Measurements from ENCODE around the gene RYR2.

Gene RYR2

GRCh38 chr1:237473854-237474253 lies 431.9 kb downstream of the RYR2 start:
- Histone ChIP-seq H3K27me3 (ENCODE audit: insufficient read depth, poor library complexity, severe bottlenecking) (no peaks in the 10 kb centered on the region), H3K4me1 (ENCODE audit: insufficient read depth, poor library complexity, severe bottlenecking) (no peaks in the 10 kb centered on the region), H3K36me3 (ENCODE audit: low read depth) (no peaks in the 10 kb centered on the region), H3K9me3 (ENCODE audit: severe bottlenecking) (no peaks in the 10 kb centered on the region), H3K4me3 (ENCODE audit: severe bottlenecking) (no peak overlapping the region), H3K27ac (ENCODE audit: poor library complexity, severe bottlenecking) (no peak overlapping the region)
- DNase-seq (ENCODE audit: low spot score): no peak
- no peak for TF ChIP-seq CTCF (IDR thresholded peaks at IDR 0.05; ENCODE audit: poor library complexity, severe bottlenecking)
- ATAC-seq (ENCODE audit: low read depth): no peak

GRCh38 chr1:237478082-237478481 lies 436.1 kb downstream of the RYR2 start:
- no peak for TF ChIP-seq CTCF (IDR thresholded peaks at IDR 0.05; ENCODE audit: poor library complexity, severe bottlenecking)

GRCh38 chr1:237478842-237479241 lies 436.9 kb downstream of the RYR2 start:
- H3K36me3 ChIP-seq (ENCODE audit: low read depth): no peaks in the 10 kb centered on the region
- DNase-seq (ENCODE audit: low spot score): no peak
- H3K4me3 ChIP-seq (ENCODE audit: severe bottlenecking): no peak overlapping the region
- TF ChIP-seq CTCF (IDR thresholded peaks at IDR 0.05; ENCODE audit: poor library complexity, severe bottlenecking): no peak
- no peak overlapping the region for H3K27ac ChIP-seq (ENCODE audit: poor library complexity, severe bottlenecking)
- H3K9me3 ChIP-seq (ENCODE audit: severe bottlenecking): no peaks in the 10 kb centered on the region
- H3K27me3 ChIP-seq (ENCODE audit: insufficient read depth, poor library complexity, severe bottlenecking): no peaks in the 10 kb centered on the region
- no peaks in the 10 kb centered on the region for H3K4me1 ChIP-seq (ENCODE audit: insufficient read depth, poor library complexity, severe bottlenecking)
- ATAC-seq (ENCODE audit: low read depth): no peak

More at GRCh38 chr1:237478082-237478481, 436.1 kb downstream of the RYR2 start:
- Histone ChIP-seq H3K27me3 (ENCODE audit: insufficient read depth, poor library complexity, severe bottlenecking) (no peaks in the 10 kb centered on the region), H3K4me1 (ENCODE audit: insufficient read depth, poor library complexity, severe bottlenecking) (no peaks in the 10 kb centered on the region), H3K27ac (ENCODE audit: poor library complexity, severe bottlenecking) (no peak overlapping the region), H3K4me3 (ENCODE audit: severe bottlenecking) (no peak overlapping the region), H3K9me3 (ENCODE audit: severe bottlenecking) (no peaks in the 10 kb centered on the region), H3K36me3 (ENCODE audit: low read depth) (no peaks in the 10 kb centered on the region)
- ATAC-seq (ENCODE audit: low read depth): no peak
- no peak for DNase-seq (ENCODE audit: low spot score)

- no peak for TF ChIP-seq CTCF (IDR thresholded peaks at IDR 0.05; ENCODE audit: poor library complexity, severe bottlenecking)
- Histone ChIP-seq H3K27ac (ENCODE audit: poor library complexity, severe bottlenecking) (no peak overlapping the region), H3K27me3 (ENCODE audit: insufficient read depth, poor library complexity, severe bottlenecking) (no peaks in the 10 kb centered on the region), H3K4me1 (ENCODE audit: insufficient read depth, poor library complexity, severe bottlenecking) (no peaks in the 10 kb centered on the region), H3K4me3 (ENCODE audit: severe bottlenecking) (no peak overlapping the region), H3K9me3 (ENCODE audit: severe bottlenecking) (no peaks in the 10 kb centered on the region), H3K36me3 (ENCODE audit: low read depth) (no peaks in the 10 kb centered on the region)
- ATAC-seq (ENCODE audit: low read depth) (no peak), DNase-seq (ENCODE audit: low spot score) (no peak)
These were observed 440.8 kb downstream of the RYR2 start for GRCh38 chr1:237482777-237483176.

GRCh38 chr1:237492359-237492758 lies 450.4 kb downstream of the RYR2 start:
- Histone ChIP-seq H3K9me3 (ENCODE audit: severe bottlenecking) (no peaks in the 10 kb centered on the region), H3K27ac (ENCODE audit: poor library complexity, severe bottlenecking) (no peak overlapping the region), H3K27me3 (ENCODE audit: insufficient read depth, poor library complexity, severe bottlenecking) (no peaks in the 10 kb centered on the region), H3K36me3 (ENCODE audit: low read depth) (no peaks in the 10 kb centered on the region), H3K4me1 (ENCODE audit: insufficient read depth, poor library complexity, severe bottlenecking) (no peaks in the 10 kb centered on the region), H3K4me3 (ENCODE audit: severe bottlenecking) (no peak overlapping the region)
- TF ChIP-seq CTCF (IDR thresholded peaks at IDR 0.05; ENCODE audit: poor library complexity, severe bottlenecking): no peak
- no peak for DNase-seq (ENCODE audit: low spot score)
- ATAC-seq (ENCODE audit: low read depth): no peak
